RWPE1 (cell line): ENCODE measurements around the gene ZNF429.
"Not testable (repeated sequence)": the region's sequence is repeated elsewhere in the genome, so short reads cannot be mapped to it uniquely, and the experiment has no call there.

ENCODE experiments used
- CTCF ChIA-PET: fragments of 350-600 bp; sonication (Branson Sonifier 250); formaldehyde crosslinking; extraction: SDS; loops from one replicate; lab custom pipeline; 2021; lab: Yijun Ruan, JAX
- POLR2A ChIA-PET: fragments of 400-600 bp; formaldehyde crosslinking; extraction: SDS; loops from one replicate; lab custom pipeline; 2020; ENCODE audit warnings: antibody characterized with exemption; ENCODE audit not compliant: low non-redundant PET; lab: Yijun Ruan, JAX
- DNase-seq: peaks from one replicate; pipeline ENCODE4 v3.0.0; 2012; ENCODE audit warnings: low spot score
- H3K27ac ChIP-seq: fragments of 450-650 bp; 2 replicates; pipeline ENCODE4 v1.5.1; 2017
- CTCF ChIP-seq: fragments of 450-650 bp; conservative IDR thresholded peaks from 2 replicates; pipeline ENCODE4 v1.5.1; 2017; ENCODE audit warnings: low read depth, mild to moderate bottlenecking

Gene ZNF429

GRCh38 chr19:21487969-21488368 lies 17.4 kb upstream of the ZNF429 start:
- ChIA-PET POLR2A (no interaction called here), CTCF (no interaction called here)
- DNase-seq, result no peak
- no peak for TF ChIP-seq CTCF
- no peak overlapping the region for H3K27ac ChIP-seq

- H3K27ac ChIP-seq, result no peak overlapping the region
- no peak for DNase-seq
- ChIA-PET CTCF (no interaction called here), POLR2A (no interaction called here)
- no peak for TF ChIP-seq CTCF
Measured at GRCh38 chr19:21491146-21491545, 14.3 kb upstream of the ZNF429 start.

- ChIA-PET CTCF (no interaction called here), POLR2A (no interaction called here)
- no peak for TF ChIP-seq CTCF
- no peak overlapping the region for H3K27ac ChIP-seq
- no peak for DNase-seq
Measured at GRCh38 chr19:21492947-21493906, 12.2 kb upstream of the ZNF429 start.

GRCh38 chr19:21496876-21497275 lies 8.5 kb upstream of the ZNF429 start:
- CTCF ChIA-PET, result no interaction called here
- TF ChIP-seq CTCF, result no peak

GRCh38 chr19:21498651-21499050 lies 6.8 kb upstream of the ZNF429 start:
- no peak for DNase-seq
- ChIA-PET CTCF (no interaction called here), POLR2A (no interaction called here)
- no peak for TF ChIP-seq CTCF
- no peak overlapping the region for H3K27ac ChIP-seq

More at GRCh38 chr19:21496876-21497275, 8.5 kb upstream of the ZNF429 start:
- DNase-seq, result no peak
- POLR2A ChIA-PET, result no interaction called here
- no peak overlapping the region for H3K27ac ChIP-seq

- no peak for DNase-seq
- no peak for TF ChIP-seq CTCF
- ChIA-PET POLR2A (no interaction called here), CTCF (no interaction called here)
- no peak overlapping the region for H3K27ac ChIP-seq
Measured at GRCh38 chr19:21508198-21508597, 2.8 kb downstream of the ZNF429 start.

GRCh38 chr19:21511058-21511457 lies 5.7 kb downstream of the ZNF429 start:
- POLR2A ChIA-PET, DNase-seq, CTCF ChIA-PET: not testable (repeated sequence)

GRCh38 chr19:21512609-21513008 lies 7.2 kb downstream of the ZNF429 start:
- DNase-seq, H3K27ac ChIP-seq, POLR2A ChIA-PET, CTCF ChIA-PET: not testable (repeated sequence)

More at GRCh38 chr19:21511058-21511457, 5.7 kb downstream of the ZNF429 start:
- H3K27ac ChIP-seq, result not testable (repeated sequence)
